ENCODE results near the gene IQSEC3.

IQSEC3 gene

DNA sequence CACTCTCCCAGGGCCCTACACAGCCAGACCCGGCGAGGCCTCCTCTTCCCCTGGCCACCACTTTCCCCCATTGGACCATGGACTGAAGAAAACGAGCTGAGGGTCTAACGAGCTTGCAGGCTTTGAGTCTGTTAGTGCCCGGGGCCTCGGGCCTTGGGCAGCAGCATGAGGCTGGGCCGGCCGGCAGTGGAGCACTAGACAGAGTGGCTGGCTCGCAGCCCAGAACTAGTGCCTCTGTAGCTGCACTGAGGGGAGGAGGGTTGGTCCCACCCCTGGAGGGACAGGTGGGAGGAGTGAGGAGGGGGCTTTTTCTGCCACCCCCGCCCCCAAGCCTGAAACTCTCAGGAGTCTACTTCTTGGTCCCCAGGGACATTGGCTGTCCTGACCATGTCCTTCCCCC is 108.7 kb downstream of the IQSEC3 start:
- H2BK120ac ChIP-seq (ENCODE audit: low read depth, low read length), result no peak overlapping the region
- no peak overlapping the region for H3K23ac ChIP-seq (ENCODE audit: low read length)
- no peak overlapping the region for H2BK15ac ChIP-seq (replicated peaks; ENCODE audit: low read depth)
- no peaks in the 10 kb centered on the region for H3K27me3 ChIP-seq (ENCODE audit: insufficient read depth, low read length, poor library complexity)
- no peak overlapping the region for H3K9ac ChIP-seq (ENCODE audit: low read length)
- no peak overlapping the region for H3K27ac ChIP-seq (ENCODE audit: low read depth, low read length)
- H2BK5ac ChIP-seq (ENCODE audit: low read length), result no peak overlapping the region
- H3K36me3 ChIP-seq (ENCODE audit: control insufficient read depth, insufficient read depth, low read length), result no peaks in the 10 kb centered on the region
- no peak overlapping the region for H4K8ac ChIP-seq (ENCODE audit: low read depth, low read length)
- no peak overlapping the region for H3K18ac ChIP-seq (ENCODE audit: low read length)
- H3K4me1 ChIP-seq (ENCODE audit: control insufficient read depth, low read depth, low read length), result no peaks in the 10 kb centered on the region
- no peak overlapping the region for H3K56ac ChIP-seq (ENCODE audit: low read length)
- H3K79me1 ChIP-seq (ENCODE audit: low read length), result no peaks in the 10 kb centered on the region
- no peak overlapping the region for H4K5ac ChIP-seq (ENCODE audit: low read length)
- DNase-seq, result no peak
- H3K79me2 ChIP-seq (ENCODE audit: control insufficient read depth, insufficient read depth, low read length), result no peaks in the 10 kb centered on the region
- no peak overlapping the region for H3K4me3 ChIP-seq (ENCODE audit: low read length)
- H2AK5ac ChIP-seq (ENCODE audit: low read length), result no peak overlapping the region
- WGBS (ENCODE audit: extremely low coverage, insufficient coverage, low lambda C conversion rate), result no CpG with 5 or more reads among the region's 10 CpGs
- H3K4me2 ChIP-seq (ENCODE audit: low read length), result no peak overlapping the region
- H3K4ac ChIP-seq (ENCODE audit: low read depth, low read length), result no peak overlapping the region

DNA sequence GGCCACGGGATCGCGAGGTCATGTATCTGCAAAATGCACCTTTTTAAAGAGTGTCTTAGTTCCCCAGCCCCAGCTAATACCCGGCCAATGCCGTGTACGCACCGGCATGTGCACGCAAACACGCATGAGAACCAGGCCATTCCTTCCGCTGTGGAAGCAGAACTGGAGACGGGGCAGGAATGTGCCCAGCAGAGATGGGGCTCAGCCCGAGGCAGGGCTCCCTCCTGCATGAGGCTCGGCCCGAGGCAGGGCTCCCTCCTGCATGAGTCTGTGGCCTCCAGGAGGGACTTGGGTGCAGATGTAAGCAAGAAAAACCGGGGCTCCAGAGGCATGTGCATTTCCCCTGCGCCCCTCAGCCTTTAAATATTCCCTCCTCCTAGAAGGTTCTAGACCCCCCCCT is 109.2 kb downstream of the IQSEC3 start:
- H2BK120ac ChIP-seq (ENCODE audit: low read depth, low read length), result no peak overlapping the region
- no peaks in the 10 kb centered on the region for H3K79me1 ChIP-seq (ENCODE audit: low read length)
- no peak overlapping the region for H3K23ac ChIP-seq (ENCODE audit: low read length)
- H2BK5ac ChIP-seq (ENCODE audit: low read length), result no peak overlapping the region
- H3K4me2 ChIP-seq (ENCODE audit: low read length), result no peak overlapping the region
- H4K8ac ChIP-seq (ENCODE audit: low read depth, low read length), result no peak overlapping the region
- no peak overlapping the region for H3K9ac ChIP-seq (ENCODE audit: low read length)
- no peak overlapping the region for H4K5ac ChIP-seq (ENCODE audit: low read length)
- WGBS (ENCODE audit: extremely low coverage, insufficient coverage, low lambda C conversion rate), result no CpG with 5 or more reads among the region's 16 CpGs
- no peak overlapping the region for H3K56ac ChIP-seq (ENCODE audit: low read length)
- H2BK15ac ChIP-seq (replicated peaks; ENCODE audit: low read depth), result no peak overlapping the region
- H3K18ac ChIP-seq (ENCODE audit: low read length), result no peak overlapping the region
- no peak overlapping the region for H3K4ac ChIP-seq (ENCODE audit: low read depth, low read length)
- H3K4me3 ChIP-seq (ENCODE audit: low read length), result no peak overlapping the region
- no peaks in the 10 kb centered on the region for H3K27me3 ChIP-seq (ENCODE audit: insufficient read depth, low read length, poor library complexity)
- no peaks in the 10 kb centered on the region for H3K79me2 ChIP-seq (ENCODE audit: control insufficient read depth, insufficient read depth, low read length)
- no peak for DNase-seq
- no peak overlapping the region for H2AK5ac ChIP-seq (ENCODE audit: low read length)
- no peaks in the 10 kb centered on the region for H3K36me3 ChIP-seq (ENCODE audit: control insufficient read depth, insufficient read depth, low read length)
- H3K4me1 ChIP-seq (ENCODE audit: control insufficient read depth, low read depth, low read length), result no peaks in the 10 kb centered on the region
- no peak overlapping the region for H3K27ac ChIP-seq (ENCODE audit: low read depth, low read length)

GRCh38 chr12:176321-177181 is 110.0 kb downstream of the IQSEC3 start:
- H3K79me2 ChIP-seq (ENCODE audit: control insufficient read depth, insufficient read depth, low read length), result no peaks in the 10 kb centered on the region
- H3K4me3 ChIP-seq (ENCODE audit: low read length), result no peak overlapping the region
- H3K4me1 ChIP-seq (ENCODE audit: control insufficient read depth, low read depth, low read length), result no peaks in the 10 kb centered on the region
- H3K9ac ChIP-seq (ENCODE audit: low read length), result peak overlapping the region; percentile 30
- H3K27ac ChIP-seq (ENCODE audit: low read depth, low read length), result no peak overlapping the region
- no peak overlapping the region for H2BK120ac ChIP-seq (ENCODE audit: low read depth, low read length)
- H3K23ac ChIP-seq (ENCODE audit: low read length), result no peak overlapping the region
- H3K56ac ChIP-seq (ENCODE audit: low read length), result peak overlapping the region; percentile 53
- no peak overlapping the region for H3K4me2 ChIP-seq (ENCODE audit: low read length)
- H4K5ac ChIP-seq (ENCODE audit: low read length), result no peak overlapping the region
- H3K18ac ChIP-seq (ENCODE audit: low read length), result no peak overlapping the region
- H3K27me3 ChIP-seq (ENCODE audit: insufficient read depth, low read length, poor library complexity), result no peaks in the 10 kb centered on the region
- no peak overlapping the region for H2BK15ac ChIP-seq (replicated peaks; ENCODE audit: low read depth)
- no peaks in the 10 kb centered on the region for H3K36me3 ChIP-seq (ENCODE audit: control insufficient read depth, insufficient read depth, low read length)
- H4K8ac ChIP-seq (ENCODE audit: low read depth, low read length), result no peak overlapping the region
- no peak overlapping the region for H2BK5ac ChIP-seq (ENCODE audit: low read length)
- no CpG with 5 or more reads among the region's 16 CpGs for WGBS (ENCODE audit: extremely low coverage, insufficient coverage, low lambda C conversion rate)
- H2AK5ac ChIP-seq (ENCODE audit: low read length), result no peak overlapping the region
- DNase-seq, result peak; percentile 29
- no peak overlapping the region for H3K4ac ChIP-seq (ENCODE audit: low read depth, low read length)
- H3K79me1 ChIP-seq (ENCODE audit: low read length), result no peaks in the 10 kb centered on the region

DNA sequence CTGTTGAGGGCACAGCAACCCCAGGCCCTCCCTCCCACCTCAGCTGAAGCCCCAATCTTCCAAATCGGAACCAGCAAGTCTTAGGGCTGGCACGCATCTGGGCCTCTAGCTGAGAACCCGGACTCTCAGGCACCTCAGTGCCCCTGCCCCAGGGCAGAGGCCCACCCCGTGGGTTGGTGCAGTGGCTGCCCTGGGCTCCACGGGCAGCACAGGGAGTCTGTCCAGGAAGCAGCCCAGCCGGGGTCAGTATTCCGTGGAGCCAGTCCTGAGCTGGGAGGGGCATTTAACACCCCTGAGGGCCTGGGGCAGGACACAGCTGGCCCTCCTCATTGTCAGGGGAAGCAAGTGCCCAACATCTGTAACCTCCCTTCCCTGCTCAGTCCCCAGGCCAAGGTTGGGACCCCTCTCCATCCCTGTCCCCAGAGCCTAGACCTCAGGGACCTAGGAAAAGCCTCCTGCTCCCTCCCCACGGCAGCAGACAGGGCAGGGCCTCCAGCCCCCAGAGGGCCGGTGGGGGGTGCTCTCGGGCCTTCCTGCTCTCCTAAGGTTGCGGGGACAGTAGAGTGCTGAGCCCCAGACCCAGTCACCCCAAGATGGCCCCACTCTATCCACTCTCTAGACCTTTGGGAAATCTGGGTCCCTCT is 110.9 kb downstream of the IQSEC3 start:
- no peak overlapping the region for H2BK5ac ChIP-seq (ENCODE audit: low read length)
- no peaks in the 10 kb centered on the region for H3K36me3 ChIP-seq (ENCODE audit: control insufficient read depth, insufficient read depth, low read length)
- H3K4me3 ChIP-seq (ENCODE audit: low read length), result no peak overlapping the region
- H2BK15ac ChIP-seq (replicated peaks; ENCODE audit: low read depth), result no peak overlapping the region
- H3K27ac ChIP-seq (ENCODE audit: low read depth, low read length), result no peak overlapping the region
- H2BK120ac ChIP-seq (ENCODE audit: low read depth, low read length), result no peak overlapping the region
- no peak overlapping the region for H4K5ac ChIP-seq (ENCODE audit: low read length)
- H3K18ac ChIP-seq (ENCODE audit: low read length), result no peak overlapping the region
- H3K9ac ChIP-seq (ENCODE audit: low read length), result no peak overlapping the region
- peak overlapping the region; percentile 54 for H3K56ac ChIP-seq (ENCODE audit: low read length)
- no peak overlapping the region for H4K8ac ChIP-seq (ENCODE audit: low read depth, low read length)
- H2AK5ac ChIP-seq (ENCODE audit: low read length), result no peak overlapping the region
- no peak overlapping the region for H3K23ac ChIP-seq (ENCODE audit: low read length)
- H3K4me2 ChIP-seq (ENCODE audit: low read length), result no peak overlapping the region
- H3K79me2 ChIP-seq (ENCODE audit: control insufficient read depth, insufficient read depth, low read length), result no peaks in the 10 kb centered on the region
- H3K4ac ChIP-seq (ENCODE audit: low read depth, low read length), result no peak overlapping the region
- H3K79me1 ChIP-seq (ENCODE audit: low read length), result no peaks in the 10 kb centered on the region
- DNase-seq, result no peak
- H3K4me1 ChIP-seq (ENCODE audit: control insufficient read depth, low read depth, low read length), result no peaks in the 10 kb centered on the region
- no peaks in the 10 kb centered on the region for H3K27me3 ChIP-seq (ENCODE audit: insufficient read depth, low read length, poor library complexity)
- WGBS (ENCODE audit: extremely low coverage, insufficient coverage, low lambda C conversion rate), result no CpG with 5 or more reads among the region's 11 CpGs

GRCh38 chr12:177980-178828 is 111.6 kb downstream of the IQSEC3 start:
- H3K18ac ChIP-seq (ENCODE audit: low read length), result no peak overlapping the region
- no peaks in the 10 kb centered on the region for H3K79me1 ChIP-seq (ENCODE audit: low read length)
- H4K5ac ChIP-seq (ENCODE audit: low read length), result no peak overlapping the region
- H2BK120ac ChIP-seq (ENCODE audit: low read depth, low read length), result no peak overlapping the region
- H3K56ac ChIP-seq (ENCODE audit: low read length), result no peak overlapping the region
- H3K79me2 ChIP-seq (ENCODE audit: control insufficient read depth, insufficient read depth, low read length), result no peaks in the 10 kb centered on the region
- WGBS (ENCODE audit: extremely low coverage, insufficient coverage, low lambda C conversion rate), result no CpG with 5 or more reads among the region's 20 CpGs
- no peak overlapping the region for H4K8ac ChIP-seq (ENCODE audit: low read depth, low read length)
- H3K27me3 ChIP-seq (ENCODE audit: insufficient read depth, low read length, poor library complexity), result no peaks in the 10 kb centered on the region
- H3K4me1 ChIP-seq (ENCODE audit: control insufficient read depth, low read depth, low read length), result no peaks in the 10 kb centered on the region
- no peak overlapping the region for H3K27ac ChIP-seq (ENCODE audit: low read depth, low read length)
- no peak overlapping the region for H3K4ac ChIP-seq (ENCODE audit: low read depth, low read length)
- H2BK15ac ChIP-seq (replicated peaks; ENCODE audit: low read depth), result no peak overlapping the region
- H3K36me3 ChIP-seq (ENCODE audit: control insufficient read depth, insufficient read depth, low read length), result no peaks in the 10 kb centered on the region
- H2AK5ac ChIP-seq (ENCODE audit: low read length), result no peak overlapping the region
- no peak overlapping the region for H3K4me3 ChIP-seq (ENCODE audit: low read length)
- no peak overlapping the region for H3K9ac ChIP-seq (ENCODE audit: low read length)
- no peak overlapping the region for H3K23ac ChIP-seq (ENCODE audit: low read length)
- H2BK5ac ChIP-seq (ENCODE audit: low read length), result no peak overlapping the region
- no peak for DNase-seq
- no peak overlapping the region for H3K4me2 ChIP-seq (ENCODE audit: low read length)
